ENCODE results near the gene ZKSCAN5.
"Not testable (repeated sequence)": the region's sequence is repeated elsewhere in the genome, so short reads cannot be mapped to it uniquely, and the experiment has no call there.

ZKSCAN5 gene

GRCh38 chr7:99497766-99498545 lies 6.5 kb upstream of the ZKSCAN5 start:
- no peak for DNase-seq (ENCODE audit: low read depth)

- DNase-seq (ENCODE audit: low read depth) = no peak
Observed at GRCh38 chr7:99498546-99498944, 5.9 kb upstream of the ZKSCAN5 start.

DNA sequence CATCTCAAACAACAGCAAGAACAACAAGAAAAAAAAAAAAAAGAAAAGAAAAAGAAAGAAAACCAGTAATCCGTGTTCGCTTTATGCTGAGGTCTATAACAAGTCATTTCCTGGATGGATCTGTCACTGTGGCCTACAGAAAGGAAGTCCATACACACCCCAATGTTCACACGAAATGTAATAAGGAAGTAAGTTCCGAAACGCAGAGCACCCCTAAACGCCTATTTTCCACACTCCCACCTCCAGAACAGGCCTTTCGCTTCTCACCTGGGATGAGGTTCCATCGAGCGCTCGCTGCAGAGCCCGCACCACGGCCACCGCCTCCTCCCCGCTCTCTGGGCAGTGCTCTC lies 5.1 kb upstream of the ZKSCAN5 start:
- DNase-seq (ENCODE audit: low read depth) = no peak

DNA sequence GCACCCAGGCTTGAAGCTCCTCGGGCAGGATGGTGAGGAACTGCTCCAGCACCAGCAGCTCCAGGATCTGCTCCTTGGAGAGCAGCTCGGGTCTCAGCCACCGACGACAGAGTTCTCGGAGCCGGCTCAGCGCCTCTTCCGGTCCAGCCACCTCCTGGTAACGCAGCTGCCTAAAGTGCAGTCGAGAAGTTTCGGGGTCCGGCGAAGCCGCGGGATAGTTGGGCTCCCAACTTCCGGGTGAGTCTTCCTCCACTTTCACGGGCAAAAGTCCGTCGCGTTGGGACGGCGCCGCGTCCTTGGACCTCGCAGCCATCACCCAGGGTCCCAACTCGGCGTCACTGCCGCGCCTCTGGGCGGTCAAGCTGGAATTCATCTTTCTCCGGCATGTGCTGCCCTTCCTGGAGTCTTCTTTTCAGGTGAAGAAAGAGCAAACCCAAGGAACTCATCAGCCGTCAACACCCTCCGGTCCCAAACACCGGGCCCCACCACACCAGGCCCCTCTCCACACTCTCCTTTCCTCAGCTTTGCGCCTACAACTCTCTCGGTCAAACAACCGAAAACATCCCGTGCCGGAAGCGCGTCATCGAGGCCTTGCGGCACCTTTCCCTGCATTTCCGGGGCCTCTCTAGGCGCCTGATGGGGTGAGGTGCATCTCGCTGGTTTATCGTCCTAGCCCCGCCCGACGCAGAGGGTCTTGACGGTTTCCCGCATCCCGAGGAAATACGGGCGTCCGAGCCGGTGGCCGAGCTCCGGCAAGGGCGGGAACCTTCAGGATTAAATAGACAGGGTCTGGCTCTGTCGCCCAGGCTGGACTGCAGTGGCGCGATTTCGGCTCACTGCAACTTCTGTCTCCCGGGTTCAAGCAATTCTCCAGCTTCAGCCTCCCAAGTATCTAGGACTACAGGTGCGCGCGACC lies 4.5 kb upstream of the ZKSCAN5 start, which contains the start of gene ZNF394:
Gene ZNF394 (minus strand): TSS at position 561 of the 916 bp plus-strand sequence. CDS start 188 bp downstream, at position 373.
- peak; percentile 91 for DNase-seq (ENCODE audit: low read depth)

- DNase-seq (ENCODE audit: low read depth) = no peak
Observed at GRCh38 chr7:99500637-99501009, 3.8 kb upstream of the ZKSCAN5 start.

- DNase-seq (ENCODE audit: low read depth) = not testable (repeated sequence)
Observed at GRCh38 chr7:99501236-99501635, 3.2 kb upstream of the ZKSCAN5 start.

- DNase-seq (ENCODE audit: low read depth) = no peak
Observed at GRCh38 chr7:99504281-99504602, 220 bp upstream of the ZKSCAN5 start.

DNA sequence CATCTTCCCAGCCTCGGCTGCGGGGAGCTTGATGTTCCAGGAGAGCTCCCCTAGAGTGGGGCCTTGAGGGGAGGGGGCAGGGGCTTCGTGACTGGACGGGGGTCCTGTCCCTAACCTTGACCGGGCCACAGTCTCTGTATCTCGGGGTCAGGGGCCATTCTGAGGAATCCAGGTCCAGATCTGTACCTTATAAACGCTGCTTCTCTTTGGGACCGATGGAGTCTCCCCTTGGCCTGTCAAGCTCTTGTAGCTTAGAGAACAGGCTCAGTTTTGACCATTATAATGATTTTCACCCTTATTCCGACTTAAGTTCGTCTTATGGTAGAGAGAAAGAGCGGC lies 831 bp downstream of the ZKSCAN5 start:
- no peak for DNase-seq (ENCODE audit: low read depth)

GRCh38 chr7:99514050-99514449 lies 9.6 kb downstream of the ZKSCAN5 start:
- DNase-seq (ENCODE audit: low read depth) = peak; percentile 50

GRCh38 chr7:99521399-99521798 lies 16.9 kb downstream of the ZKSCAN5 start:
- no peak for DNase-seq (ENCODE audit: low read depth)

GRCh38 chr7:99525713-99526440 lies 21.4 kb downstream of the ZKSCAN5 start:
- peak; percentile 10 for DNase-seq (ENCODE audit: low read depth)

DNA sequence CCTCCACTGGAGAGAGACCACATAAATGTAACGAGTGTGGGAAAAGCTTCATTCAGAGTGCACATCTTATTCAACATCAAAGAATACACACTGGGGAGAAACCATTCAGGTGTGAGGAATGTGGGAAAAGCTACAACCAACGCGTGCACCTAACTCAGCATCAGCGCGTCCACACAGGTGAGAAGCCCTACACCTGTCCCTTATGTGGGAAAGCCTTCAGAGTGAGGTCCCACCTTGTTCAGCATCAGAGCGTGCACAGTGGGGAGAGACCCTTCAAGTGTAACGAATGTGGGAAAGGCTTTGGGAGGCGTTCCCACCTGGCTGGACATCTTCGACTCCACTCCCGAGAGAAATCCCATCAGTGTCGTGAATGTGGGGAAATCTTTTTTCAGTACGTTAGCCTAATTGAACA lies 26.9 kb downstream of the ZKSCAN5 start:
- DNase-seq (ENCODE audit: low read depth) = peak; percentile 21

- no peak for DNase-seq (ENCODE audit: low read depth)
Observed at GRCh38 chr7:99535667-99536066, 31.2 kb downstream of the ZKSCAN5 start.

GRCh38 chr7:99539213-99539811 lies 34.9 kb downstream of the ZKSCAN5 start:
- DNase-seq (ENCODE audit: low read depth) = no peak

DNA sequence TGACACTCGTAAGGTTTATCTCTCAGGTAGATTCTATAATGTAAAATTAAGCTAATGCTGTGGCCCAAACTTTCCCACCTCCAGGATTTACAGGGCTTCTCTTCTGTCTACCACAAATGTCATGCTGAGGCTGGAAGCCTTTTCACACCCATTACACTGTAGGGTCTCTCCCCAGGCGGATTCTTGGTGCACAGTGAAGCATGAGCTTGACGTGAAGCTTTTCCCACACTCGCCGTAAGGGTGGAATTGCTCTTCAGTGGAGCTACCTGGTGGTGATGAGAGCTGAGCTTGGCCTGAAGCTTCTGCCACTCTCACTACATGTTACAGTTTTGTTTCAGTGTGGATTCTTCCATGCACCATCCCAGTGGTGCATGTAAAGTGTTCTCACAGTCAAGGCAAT lies 36.1 kb downstream of the ZKSCAN5 start:
- no peak for DNase-seq (ENCODE audit: low read depth)

DNA sequence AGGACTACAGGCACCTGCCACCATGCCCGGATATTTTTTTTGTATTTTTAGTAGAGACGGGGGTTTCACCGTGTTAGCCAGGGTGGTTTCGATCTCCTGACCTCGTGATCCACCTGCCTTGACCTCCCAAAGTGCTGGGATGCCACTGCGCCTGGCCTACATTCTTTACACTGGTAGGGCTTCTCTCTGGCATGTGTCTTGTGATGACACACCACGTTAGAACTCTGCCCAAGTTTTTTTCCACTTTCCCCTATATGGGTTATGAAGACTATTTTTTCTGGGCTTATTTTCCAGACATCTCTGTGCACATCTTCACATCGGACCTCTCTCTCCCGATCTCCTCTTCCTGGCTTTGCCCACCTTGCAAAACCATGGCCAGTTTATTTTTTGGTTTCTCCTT lies 36.8 kb downstream of the ZKSCAN5 start:
- DNase-seq (ENCODE audit: low read depth) = no peak

DNA sequence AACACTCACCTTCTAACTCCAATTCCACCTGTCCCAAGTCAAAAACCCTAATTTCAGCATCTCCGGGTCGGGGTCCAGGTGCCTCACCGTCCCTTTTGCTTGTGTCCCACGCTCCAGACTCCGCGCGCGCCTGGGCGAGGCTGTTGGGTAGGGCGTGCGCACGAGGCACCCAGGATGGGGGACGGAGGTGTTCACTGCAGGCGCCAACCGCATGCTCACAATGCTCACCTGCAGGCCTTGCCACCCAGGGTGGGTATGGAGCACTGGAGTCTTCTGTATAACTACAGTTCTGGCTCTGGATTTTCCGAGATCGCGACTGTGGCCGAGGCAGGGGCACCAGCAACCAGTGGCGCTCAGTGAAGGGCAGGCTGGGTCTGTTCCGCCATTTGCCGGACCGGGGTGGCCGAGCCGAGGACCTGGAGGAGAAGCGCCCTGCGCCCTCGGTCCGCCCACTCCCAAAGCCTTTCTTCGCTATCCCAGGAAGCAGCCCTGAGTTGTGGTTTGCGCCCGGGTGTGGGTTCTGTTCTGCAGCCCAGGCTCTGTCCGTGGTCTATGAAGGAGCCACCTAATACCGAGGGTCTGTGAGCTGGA lies 38.7 kb downstream of the ZKSCAN5 start:
- no peak for DNase-seq (ENCODE audit: low read depth)

GRCh38 chr7:99543916-99544315 lies 39.5 kb downstream of the ZKSCAN5 start:
- DNase-seq (ENCODE audit: low read depth) = no peak

GRCh38 chr7:99545308-99545707 lies 40.8 kb downstream of the ZKSCAN5 start:
- not testable (repeated sequence) for DNase-seq (ENCODE audit: low read depth)

DNA sequence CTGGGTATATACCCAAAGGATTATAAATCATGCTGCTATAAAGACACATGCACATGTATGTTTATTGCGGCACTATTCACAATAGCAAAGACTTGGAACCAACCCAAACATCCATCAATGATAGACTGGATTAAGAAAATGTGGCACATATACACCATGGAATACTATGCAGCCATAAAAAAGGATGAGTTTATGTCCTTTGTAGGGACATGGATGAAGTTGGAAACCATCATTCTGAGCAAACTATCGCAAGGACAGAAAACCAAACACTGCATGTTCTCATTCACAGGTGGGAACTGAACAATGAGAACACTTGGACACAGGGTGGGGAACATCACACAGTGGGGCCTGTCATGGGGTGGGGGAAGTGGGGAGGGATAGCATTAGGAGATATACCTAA lies 45.1 kb downstream of the ZKSCAN5 start:
- not testable (repeated sequence) for DNase-seq (ENCODE audit: low read depth)

- peak; percentile 24 for DNase-seq (ENCODE audit: low read depth)
Observed at GRCh38 chr7:99551334-99551733, 46.9 kb downstream of the ZKSCAN5 start.
